Neural cell (in vitro differentiated cells): ENCODE results near the gene ADGRG6. TPM values are rescaled to one million over a fixed set of nuclear protein-coding genes. Genes with fewer than 3 reads are reported as not detected.

Experiments used
- H2AFZ ChIP-seq: fragments of 200-600, 300-800 bp; sonication (generic), shearing (Covaris generic); 2 replicates; pipeline ENCODE4 v1.6.0; 2014; ENCODE audit warnings: low read depth, mild to moderate bottlenecking, antibody characterized with exemption, low read length, moderate library complexity
- H3F3A ChIP-seq: fragments of 200-600 bp; shearing (Covaris generic); 2 replicates; pipeline ENCODE4 v1.6.1; 2016; ENCODE audit warnings: mild to moderate bottlenecking, moderate library complexity, mixed read lengths, antibody characterized with exemption, low read length; ENCODE audit not compliant: insufficient read depth, poor library complexity, severe bottlenecking
- H3K27ac ChIP-seq: fragments of 200-600, 300-800 bp; sonication (generic), shearing (Covaris generic); 2 replicates; pipeline ENCODE4 v1.5.1; 2014; ENCODE audit warnings: mild to moderate bottlenecking, low read length, moderate library complexity
- H3K27me3 ChIP-seq: fragments of 300-800, 200-600 bp; sonication (generic), shearing (Covaris generic); 2 replicates; pipeline ENCODE4 v1.6.0; 2014; ENCODE audit warnings: mild to moderate bottlenecking, low read depth, low read length, moderate library complexity; ENCODE audit not compliant: insufficient read depth
- H3K36me3 ChIP-seq: fragments of 300-800, 200-600 bp; sonication (generic), shearing (Covaris generic); 2 replicates; pipeline ENCODE4 v1.5.1; 2014; ENCODE audit warnings: mild to moderate bottlenecking, antibody characterized with exemption, low read length, moderate library complexity; ENCODE audit not compliant: insufficient read depth
- H3K4me2 ChIP-seq: fragments of 300-800, 200-600 bp; sonication (generic), shearing (Covaris generic); 2 replicates; pipeline ENCODE4 v1.6.0; 2014; ENCODE audit warnings: mild to moderate bottlenecking, low read length
- H3K4me3 ChIP-seq: fragments of 300-800, 200-600 bp; sonication (generic), shearing (Covaris generic); 2 replicates; pipeline ENCODE4 v1.5.1; 2014; ENCODE audit warnings: mild to moderate bottlenecking, low read length, moderate library complexity
- H3K79me2 ChIP-seq: fragments of 200-600 bp; shearing (Covaris generic); replicated peaks from 2 replicates; pipeline ENCODE4 v1.6.0; 2014; ENCODE audit warnings: mild to moderate bottlenecking, low read length, moderate library complexity; ENCODE audit not compliant: insufficient read depth
- H3K9ac ChIP-seq: fragments of 300-800, 200-600 bp; sonication (generic), shearing (Covaris generic); 2 replicates; pipeline ENCODE4 v1.6.1; 2016; ENCODE audit warnings: mild to moderate bottlenecking, low read length, mixed read lengths
- H3K9me2 ChIP-seq: fragments of 200-600 bp; shearing (Covaris generic); 2 replicates; pipeline ENCODE4 v1.6.1; 2016; ENCODE audit warnings: mild to moderate bottlenecking, low read length, mixed read lengths; ENCODE audit not compliant: insufficient read depth
- H3K9me3 ChIP-seq: fragments of 200-600, 300-800 bp; sonication (generic), shearing (Covaris generic); 2 replicates; pipeline ENCODE4 v1.6.1; 2016; ENCODE audit warnings: mild to moderate bottlenecking, mixed run types, low read length, moderate library complexity, mixed read lengths
- H4K20me1 ChIP-seq: fragments of 200-600 bp; shearing (Covaris generic); 2 replicates; pipeline ENCODE4 v1.6.1; 2016; ENCODE audit warnings: mild to moderate bottlenecking, mixed run types; ENCODE audit not compliant: insufficient read depth
- CTCF ChIP-seq: fragments of 450-650 bp; IDR thresholded peaks from 2 replicates; pipeline ENCODE4 v1.5.1; 2014; ENCODE audit warnings: antibody characterized with exemption, mild to moderate bottlenecking, moderate library complexity; ENCODE audit not compliant: poor library complexity, severe bottlenecking
- EZH2 ChIP-seq: fragments of 200-600, 300-800 bp; shearing (Covaris generic), sonication (generic); IDR thresholded peaks from 2 replicates; pipeline ENCODE4 v1.6.1; 2014; ENCODE audit warnings: antibody characterized with exemption, low read length, borderline replicate concordance, mild to moderate bottlenecking; ENCODE audit not compliant: insufficient read depth, poor library complexity, severe bottlenecking
- MXI1 ChIP-seq: fragments of 450-650 bp; conservative IDR thresholded peaks from 2 replicates; pipeline ENCODE4 v1.6.1; 2014; ENCODE audit warnings: antibody characterized with exemption, mild to moderate bottlenecking; ENCODE audit not compliant: poor library complexity, severe bottlenecking
- POLR2AphosphoS5 ChIP-seq: IDR thresholded peaks from 2 replicates; pipeline ENCODE4 v1.6.1; 2012
- SMC3 ChIP-seq: fragments of 450-650 bp; conservative IDR thresholded peaks from 2 replicates; pipeline ENCODE4 v1.6.1; 2014; ENCODE audit warnings: antibody characterized with exemption, mild to moderate bottlenecking, moderate library complexity; ENCODE audit not compliant: poor library complexity
- TAF1 ChIP-seq: IDR thresholded peaks from 2 replicates; pipeline ENCODE4 v1.6.1; 2012; ENCODE audit warnings: low read depth
- polyA minus RNA-seq: library from RNA; depleted of rRNA, polyadenylated mRNA; stranded (reverse); fragments of >200 nt; gene quantifications from 2 replicates; pipeline ENCODE4 v1.2.3, GENCODE V29; 2014
- polyA plus RNA-seq: library from polyadenylated mRNA; depleted of rRNA; stranded (reverse); fragments of >200 nt; gene quantifications from 2 replicates; pipeline ENCODE4 v1.2.3, GENCODE V29; 2014
- TF ChIP-seq, protein P1 (sequence below): IDR thresholded peaks from 2 replicates; pipeline ENCODE4 v1.6.1; 2012; ENCODE audit warnings: borderline replicate concordance

The ADGRG6 gene
- polyA plus RNA-seq (0.37 and 0.66 TPM in 2 replicates), polyA minus RNA-seq (0.24 and 0.46 TPM in 2 replicates)

- H3K27me3 ChIP-seq: peaks cover 37% of the 10 kb centered on the region
- H3K9me3 ChIP-seq: no peaks in the 10 kb centered on the region
- H3K4me3 ChIP-seq: peak within 1 kb of the TSS; percentile 74
- no peaks in the 10 kb centered on the region for H3K36me3 ChIP-seq
- no peaks in the 10 kb centered on the region for H3F3A ChIP-seq
- peak within 1 kb of the TSS; percentile 17 for H3K4me2 ChIP-seq
- H3K9me2 ChIP-seq: no peaks in the 10 kb centered on the region
- no peak within 1 kb of the TSS for H3K27ac ChIP-seq
- H4K20me1 ChIP-seq: no peaks in the 10 kb centered on the region
- no peak for TF ChIP-seq MXI1
- peak; percentile 29 for TF ChIP-seq EZH2
- TF ChIP-seq, protein P1, sequence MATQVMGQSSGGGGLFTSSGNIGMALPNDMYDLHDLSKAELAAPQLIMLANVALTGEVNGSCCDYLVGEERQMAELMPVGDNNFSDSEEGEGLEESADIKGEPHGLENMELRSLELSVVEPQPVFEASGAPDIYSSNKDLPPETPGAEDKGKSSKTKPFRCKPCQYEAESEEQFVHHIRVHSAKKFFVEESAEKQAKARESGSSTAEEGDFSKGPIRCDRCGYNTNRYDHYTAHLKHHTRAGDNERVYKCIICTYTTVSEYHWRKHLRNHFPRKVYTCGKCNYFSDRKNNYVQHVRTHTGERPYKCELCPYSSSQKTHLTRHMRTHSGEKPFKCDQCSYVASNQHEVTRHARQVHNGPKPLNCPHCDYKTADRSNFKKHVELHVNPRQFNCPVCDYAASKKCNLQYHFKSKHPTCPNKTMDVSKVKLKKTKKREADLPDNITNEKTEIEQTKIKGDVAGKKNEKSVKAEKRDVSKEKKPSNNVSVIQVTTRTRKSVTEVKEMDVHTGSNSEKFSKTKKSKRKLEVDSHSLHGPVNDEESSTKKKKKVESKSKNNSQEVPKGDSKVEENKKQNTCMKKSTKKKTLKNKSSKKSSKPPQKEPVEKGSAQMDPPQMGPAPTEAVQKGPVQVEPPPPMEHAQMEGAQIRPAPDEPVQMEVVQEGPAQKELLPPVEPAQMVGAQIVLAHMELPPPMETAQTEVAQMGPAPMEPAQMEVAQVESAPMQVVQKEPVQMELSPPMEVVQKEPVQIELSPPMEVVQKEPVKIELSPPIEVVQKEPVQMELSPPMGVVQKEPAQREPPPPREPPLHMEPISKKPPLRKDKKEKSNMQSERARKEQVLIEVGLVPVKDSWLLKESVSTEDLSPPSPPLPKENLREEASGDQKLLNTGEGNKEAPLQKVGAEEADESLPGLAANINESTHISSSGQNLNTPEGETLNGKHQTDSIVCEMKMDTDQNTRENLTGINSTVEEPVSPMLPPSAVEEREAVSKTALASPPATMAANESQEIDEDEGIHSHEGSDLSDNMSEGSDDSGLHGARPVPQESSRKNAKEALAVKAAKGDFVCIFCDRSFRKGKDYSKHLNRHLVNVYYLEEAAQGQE: no peak
- no peak for TF ChIP-seq TAF1
- peak; percentile 26 for TF ChIP-seq CTCF
- H3K79me2 ChIP-seq: no peaks in the 10 kb centered on the region
- no peak within 1 kb of the TSS for H2AFZ ChIP-seq
- peak within 1 kb of the TSS; percentile 45 for H3K9ac ChIP-seq
Observed at GRCh38 chr6:142301651-142302391, at the start of gene ADGRG6. TSS of gene ADGRG6 (plus strand) at chr6:142302007. CDS start at chr6:142302330, 323 bp downstream.

- TF ChIP-seq POLR2AphosphoS5: no peak
- Histone ChIP-seq H3K9me2 (no peaks in the 10 kb centered on the region), H3K4me3 (no peak overlapping the region), H3K9me3 (no peaks in the 10 kb centered on the region), H4K20me1 (no peaks in the 10 kb centered on the region), H3K79me2 (no peaks in the 10 kb centered on the region), H2AFZ (no peak overlapping the region), H3K27me3 (no peaks in the 10 kb centered on the region), H3K9ac (no peak overlapping the region), H3F3A (no peaks in the 10 kb centered on the region), H3K4me2 (no peak overlapping the region), H3K36me3 (no peaks in the 10 kb centered on the region), H3K27ac (no peak overlapping the region)
Observed at GRCh38 chr6:142254513-142254912, 47.3 kb upstream of the ADGRG6 start.

DNA sequence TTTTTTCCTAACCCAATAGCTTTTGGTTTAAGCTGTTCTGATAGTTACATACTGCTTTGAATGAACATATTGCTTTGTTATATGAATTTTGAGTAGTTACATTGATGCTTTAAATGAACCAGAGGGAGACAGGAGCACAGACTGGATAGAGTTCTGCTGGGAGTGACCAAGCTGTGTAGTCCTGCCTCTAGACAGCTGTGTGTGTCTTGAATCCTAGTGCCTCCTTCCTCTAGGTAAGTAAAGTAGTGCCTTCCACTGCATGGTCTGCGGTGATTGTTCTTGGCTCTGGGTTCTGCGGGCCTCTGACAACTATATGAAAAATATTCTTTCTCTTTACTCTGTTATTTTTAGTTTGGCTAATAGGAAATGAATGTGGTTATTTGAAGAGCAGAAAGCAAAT lies 46.0 kb upstream of the ADGRG6 start:
- no peaks in the 10 kb centered on the region for H3K36me3 ChIP-seq
- H3K4me3 ChIP-seq: no peak overlapping the region
- H3K27me3 ChIP-seq: no peaks in the 10 kb centered on the region
- H3K9ac ChIP-seq: no peak overlapping the region
- H3K4me2 ChIP-seq: no peak overlapping the region
- no peak for TF ChIP-seq SMC3
- no peak overlapping the region for H3K27ac ChIP-seq
- H2AFZ ChIP-seq: no peak overlapping the region
- H3K79me2 ChIP-seq: no peaks in the 10 kb centered on the region
- H3K9me2 ChIP-seq: no peaks in the 10 kb centered on the region
- no peaks in the 10 kb centered on the region for H3K9me3 ChIP-seq
- H3F3A ChIP-seq: no peaks in the 10 kb centered on the region
- no peaks in the 10 kb centered on the region for H4K20me1 ChIP-seq
